ENCODE data around the gene ATP5PD.

DNA sequence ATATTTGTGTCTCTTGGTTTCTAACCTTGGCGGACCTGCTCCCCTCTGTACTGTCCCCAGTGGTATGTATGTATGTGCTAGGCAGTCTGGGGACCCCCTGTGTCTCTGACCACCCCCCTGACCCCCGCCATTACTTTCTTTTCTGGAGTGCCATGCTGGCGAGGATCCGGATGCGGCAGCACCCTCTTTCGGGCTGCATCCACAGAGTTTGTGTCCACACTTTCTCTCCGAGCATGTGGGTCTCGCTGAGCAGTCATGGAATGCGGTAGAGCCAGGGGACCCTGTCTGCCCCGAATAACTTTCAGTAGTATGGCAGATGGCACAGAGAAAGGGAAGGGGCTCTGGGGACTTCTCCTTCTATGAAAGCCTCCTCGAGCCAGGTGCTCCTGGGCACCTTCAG is 17.3 kb upstream of the ATP5PD start:
- TF ChIP-seq, protein P1, sequence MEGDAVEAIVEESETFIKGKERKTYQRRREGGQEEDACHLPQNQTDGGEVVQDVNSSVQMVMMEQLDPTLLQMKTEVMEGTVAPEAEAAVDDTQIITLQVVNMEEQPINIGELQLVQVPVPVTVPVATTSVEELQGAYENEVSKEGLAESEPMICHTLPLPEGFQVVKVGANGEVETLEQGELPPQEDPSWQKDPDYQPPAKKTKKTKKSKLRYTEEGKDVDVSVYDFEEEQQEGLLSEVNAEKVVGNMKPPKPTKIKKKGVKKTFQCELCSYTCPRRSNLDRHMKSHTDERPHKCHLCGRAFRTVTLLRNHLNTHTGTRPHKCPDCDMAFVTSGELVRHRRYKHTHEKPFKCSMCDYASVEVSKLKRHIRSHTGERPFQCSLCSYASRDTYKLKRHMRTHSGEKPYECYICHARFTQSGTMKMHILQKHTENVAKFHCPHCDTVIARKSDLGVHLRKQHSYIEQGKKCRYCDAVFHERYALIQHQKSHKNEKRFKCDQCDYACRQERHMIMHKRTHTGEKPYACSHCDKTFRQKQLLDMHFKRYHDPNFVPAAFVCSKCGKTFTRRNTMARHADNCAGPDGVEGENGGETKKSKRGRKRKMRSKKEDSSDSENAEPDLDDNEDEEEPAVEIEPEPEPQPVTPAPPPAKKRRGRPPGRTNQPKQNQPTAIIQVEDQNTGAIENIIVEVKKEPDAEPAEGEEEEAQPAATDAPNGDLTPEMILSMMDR (IDR thresholded peaks at IDR 0.05; ENCODE audit: low read length) = no peak
- no peak for TF ChIP-seq EZH2 (IDR thresholded peaks at IDR 0.05; ENCODE audit: borderline replicate concordance, low read length)

Measured in OCI-LY1 (cell line).